ENCODE measurements around the gene PFKFB4. TPM values are rescaled to one million over a fixed set of nuclear protein-coding genes. Genes with fewer than 3 reads are reported as not detected.

The PFKFB4 gene
- total RNA-seq, 1 experiment from 2014 or later = 12.3 TPM

DNA sequence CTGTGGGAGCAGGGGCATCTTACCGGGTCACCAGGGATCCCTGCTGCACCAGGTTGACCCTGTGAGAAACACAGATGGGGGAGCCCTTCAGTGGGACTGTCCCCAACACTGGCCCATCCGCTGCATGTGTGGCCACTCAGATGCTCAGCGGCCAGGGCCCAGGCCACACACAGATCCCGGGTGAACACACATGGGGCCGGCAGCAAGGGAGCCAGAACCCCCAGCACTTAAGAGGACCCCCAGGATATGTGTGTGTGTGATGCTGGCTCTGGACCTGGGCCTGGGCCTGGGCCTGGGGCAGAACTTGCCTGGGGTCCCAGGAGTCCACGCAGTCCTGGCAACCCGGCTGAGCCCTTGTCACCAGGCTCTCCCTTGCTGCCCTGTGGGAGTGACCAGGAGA is 11.9 kb upstream of the PFKFB4 start:
- Histone ChIP-seq H3K18ac (ENCODE audit: insufficient read length, low read depth, low read length) (no peak overlapping the region), H3K79me2 (ENCODE audit: insufficient read depth, low read length) (no peaks in the 10 kb centered on the region), H3K9me3 (ENCODE audit: control insufficient read depth, low read depth, low read length) (no peaks in the 10 kb centered on the region), H4K5ac (ENCODE audit: insufficient read length, low read depth, low read length) (no peak overlapping the region), H4K20me1 (ENCODE audit: control insufficient read depth, insufficient read depth, insufficient read length) (no peaks in the 10 kb centered on the region), H2BK5ac (ENCODE audit: insufficient read length, low read length) (no peak overlapping the region), H3K56ac (ENCODE audit: insufficient read length, low read depth, low read length) (no peak overlapping the region), H2BK15ac (ENCODE audit: low read depth, low read length) (no peak overlapping the region), H3K9ac (ENCODE audit: extremely low read depth, insufficient read length, low read length) (no peak overlapping the region), H2BK12ac (ENCODE audit: insufficient read length, low read depth, low read length) (no peak overlapping the region), H3K14ac (ENCODE audit: insufficient read depth, low read length) (no peak overlapping the region), H2AFZ (ENCODE audit: low read length) (no peak overlapping the region), H3K79me1 (ENCODE audit: insufficient read depth, low read depth, low read length, poor library complexity, severe bottlenecking) (no peaks in the 10 kb centered on the region), H3K23me2 (ENCODE audit: insufficient read length, low read depth, low read length, poor library complexity, severe bottlenecking) (no peaks in the 10 kb centered on the region), H2AK5ac (ENCODE audit: insufficient read length, low read length) (no peak overlapping the region), H4K91ac (ENCODE audit: insufficient read length, low read depth, low read length) (no peak overlapping the region), H2BK120ac (ENCODE audit: low read depth, low read length, poor library complexity, severe bottlenecking) (no peak overlapping the region), H3K27me3 (ENCODE audit: insufficient read depth, low read length) (no peaks in the 10 kb centered on the region), H3T11ph (ENCODE audit: low read length) (no peak overlapping the region), H3K4me2 (ENCODE audit: insufficient read depth, insufficient read length, low read length) (no peak overlapping the region), H3K4me1 (ENCODE audit: insufficient read depth, low read length) (no peaks in the 10 kb centered on the region; the same call in 1 of the 2 replicates), H3K23ac (ENCODE audit: insufficient read length, low read depth, low read length) (no peak overlapping the region), H3K4ac (ENCODE audit: low read depth, low read length) (no peak overlapping the region), H2BK20ac (ENCODE audit: low read depth, low read length, poor library complexity, severe bottlenecking) (no peak overlapping the region), H4K8ac (replicated peaks; ENCODE audit: insufficient read length, low read depth, low read length) (no peak overlapping the region), H3K27ac (ENCODE audit: insufficient read length, low read depth, low read length) (no peak overlapping the region)
- no peak for TF ChIP-seq CTCF (conservative IDR thresholded peaks at IDR 0.05)
- DNase-seq = no peak
- Mint-ChIP-seq H3K4me1 (peaks cover 8 to 9% of the 10 kb centered on the region in 2 experiments), H3K4me3 (no peak overlapping the region), H3K27me3 (ENCODE audit: low read depth) (no peaks in the 10 kb centered on the region), H3K9me3 (no peaks in the 10 kb centered on the region; a peak in 1 of 5 replicates), H3K36me3 (ENCODE audit: insufficient read depth in 1 of 3, low read depth in 3 of 3) (peaks cover 0 to 23% (median 0%) of the 10 kb centered on the region in 3 experiments; a peak in 3 of 7 replicates), H3K27ac (no peak overlapping the region)
- no CpG with 5 or more reads among the region's 7 CpGs for WGBS (ENCODE audit: extremely low coverage, insufficient read length, low lambda C conversion rate)
